Transverse colon (tissue), 4 donors: Measurements from ENCODE around the gene ZNF837.

Experiments
- POLR2A ChIP-seq: fragments of 450-650 bp; IDR thresholded peaks from one replicate; pipeline ENCODE4 v1.6.1; 2016; ENCODE audit warnings: antibody characterized with exemption, mild to moderate bottlenecking, moderate library complexity
- POLR2AphosphoS5 ChIP-seq, 3 donors: sonication (generic); formaldehyde crosslinking; IDR thresholded peaks; one replicate each; pipeline ENCODE4 v1.6.1; 2016; ENCODE audit warnings: antibody characterized with exemption in 3 of 3
- TF ChIP-seq, protein P1 (sequence below), 5 experiments: fragments of 200-600 bp in 3 of 5; fragments of 450-650 bp in 2 of 5; sonication (generic) in 3 of 5; IDR thresholded peaks; 1 replicate in 2 of 5; 2 replicates in 3 of 5; pipeline ENCODE4 v1.5.1; 2016 to 2017; ENCODE audit warnings: antibody characterized with exemption in 5 of 5, inconsistent platforms in 3 of 5, mild to moderate bottlenecking in 2 of 5, moderate library complexity in 1 of 5

DNA sequence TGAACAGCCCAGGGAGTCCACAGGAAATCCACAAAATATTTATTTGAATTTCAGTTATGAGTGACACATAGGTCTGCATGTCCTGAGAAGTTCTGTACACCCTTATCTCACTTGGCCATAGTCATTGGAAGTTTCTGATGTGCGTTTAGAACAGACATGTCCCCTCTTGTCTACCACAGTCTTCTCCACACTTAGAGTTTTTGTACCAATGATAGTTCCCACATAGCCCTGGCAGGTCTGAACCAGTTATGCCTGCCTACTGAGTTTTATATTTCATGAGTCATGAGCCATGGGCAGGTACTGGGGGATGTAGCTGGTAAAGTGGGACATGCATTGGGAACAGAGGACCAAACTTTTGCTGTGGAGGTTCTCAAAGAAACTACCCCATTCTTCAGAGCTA lies 47.8 kb upstream of the ZNF837 start:
- TF ChIP-seq POLR2A = no peak
- TF ChIP-seq, protein P1, sequence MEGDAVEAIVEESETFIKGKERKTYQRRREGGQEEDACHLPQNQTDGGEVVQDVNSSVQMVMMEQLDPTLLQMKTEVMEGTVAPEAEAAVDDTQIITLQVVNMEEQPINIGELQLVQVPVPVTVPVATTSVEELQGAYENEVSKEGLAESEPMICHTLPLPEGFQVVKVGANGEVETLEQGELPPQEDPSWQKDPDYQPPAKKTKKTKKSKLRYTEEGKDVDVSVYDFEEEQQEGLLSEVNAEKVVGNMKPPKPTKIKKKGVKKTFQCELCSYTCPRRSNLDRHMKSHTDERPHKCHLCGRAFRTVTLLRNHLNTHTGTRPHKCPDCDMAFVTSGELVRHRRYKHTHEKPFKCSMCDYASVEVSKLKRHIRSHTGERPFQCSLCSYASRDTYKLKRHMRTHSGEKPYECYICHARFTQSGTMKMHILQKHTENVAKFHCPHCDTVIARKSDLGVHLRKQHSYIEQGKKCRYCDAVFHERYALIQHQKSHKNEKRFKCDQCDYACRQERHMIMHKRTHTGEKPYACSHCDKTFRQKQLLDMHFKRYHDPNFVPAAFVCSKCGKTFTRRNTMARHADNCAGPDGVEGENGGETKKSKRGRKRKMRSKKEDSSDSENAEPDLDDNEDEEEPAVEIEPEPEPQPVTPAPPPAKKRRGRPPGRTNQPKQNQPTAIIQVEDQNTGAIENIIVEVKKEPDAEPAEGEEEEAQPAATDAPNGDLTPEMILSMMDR (IDR thresholded peaks at IDR 0.05) = no peak
- no peak for TF ChIP-seq POLR2AphosphoS5 (IDR thresholded peaks at IDR 0.05)
